D721Med (cell line): Measurements from ENCODE around the gene OR1S2.
"Not testable (repeated sequence)": the region's sequence is repeated elsewhere in the genome, so short reads cannot be mapped to it uniquely, and the experiment has no call there.

Experiments used
- DNase-seq: peaks from one replicate; pipeline ENCODE4 v3.0.0; 2011; ENCODE audit warnings: low spot score; ENCODE audit not compliant: insufficient read length
- FAIRE-seq: peaks from 2 replicates; lab custom pipeline; 2011; peaks lifted over from hg19 to GRCh38; lab: Jason Lieb, UNC
- TF ChIP-seq, protein P1 (sequence below): IDR thresholded peaks from 2 replicates; pipeline ENCODE4 v1.5.1; 2012; ENCODE audit warnings: mild to moderate bottlenecking, control low read depth; ENCODE audit not compliant: insufficient read depth; ENCODE audit errors: missing control alignments

Gene OR1S2, protein sequence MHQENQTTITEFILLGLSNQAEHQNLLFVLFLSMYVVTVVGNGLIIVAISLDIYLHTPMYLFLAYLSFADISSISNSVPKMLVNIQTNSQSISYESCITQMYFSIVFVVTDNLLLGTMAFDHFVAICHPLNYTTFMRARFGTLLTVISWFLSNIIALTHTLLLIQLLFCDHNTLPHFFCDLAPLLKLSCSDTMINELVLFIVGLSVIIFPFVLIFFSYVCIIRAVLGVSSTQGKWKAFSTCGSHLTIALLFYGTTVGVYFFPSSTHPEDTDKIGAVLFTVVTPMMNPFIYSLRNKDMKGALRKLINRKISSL

DNA sequence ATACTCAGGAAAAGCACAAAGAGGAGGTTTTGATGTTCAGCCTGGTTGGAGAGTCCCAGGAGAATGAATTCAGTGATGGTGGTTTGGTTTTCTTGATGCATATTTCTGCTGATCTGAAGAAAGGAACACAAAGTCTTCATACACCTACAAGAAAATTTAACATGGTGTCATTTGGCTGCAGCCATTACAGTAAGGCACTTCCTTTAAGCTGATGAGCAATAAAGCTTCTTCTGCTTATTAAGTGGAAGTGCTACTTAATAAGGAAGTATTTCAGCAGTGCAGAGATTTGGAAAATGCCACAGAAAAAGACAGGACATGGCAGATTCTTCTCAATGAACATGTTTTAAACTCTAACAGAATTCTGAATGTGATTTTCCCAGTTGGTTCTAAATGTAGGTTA, at the start of gene OR1S2:
OR1S2 (minus strand) TSS at position 101 of the 400 bp plus-strand sequence; CDS start at position 101, 0 bp downstream.
- DNase-seq: no peak
- TF ChIP-seq, protein P1, sequence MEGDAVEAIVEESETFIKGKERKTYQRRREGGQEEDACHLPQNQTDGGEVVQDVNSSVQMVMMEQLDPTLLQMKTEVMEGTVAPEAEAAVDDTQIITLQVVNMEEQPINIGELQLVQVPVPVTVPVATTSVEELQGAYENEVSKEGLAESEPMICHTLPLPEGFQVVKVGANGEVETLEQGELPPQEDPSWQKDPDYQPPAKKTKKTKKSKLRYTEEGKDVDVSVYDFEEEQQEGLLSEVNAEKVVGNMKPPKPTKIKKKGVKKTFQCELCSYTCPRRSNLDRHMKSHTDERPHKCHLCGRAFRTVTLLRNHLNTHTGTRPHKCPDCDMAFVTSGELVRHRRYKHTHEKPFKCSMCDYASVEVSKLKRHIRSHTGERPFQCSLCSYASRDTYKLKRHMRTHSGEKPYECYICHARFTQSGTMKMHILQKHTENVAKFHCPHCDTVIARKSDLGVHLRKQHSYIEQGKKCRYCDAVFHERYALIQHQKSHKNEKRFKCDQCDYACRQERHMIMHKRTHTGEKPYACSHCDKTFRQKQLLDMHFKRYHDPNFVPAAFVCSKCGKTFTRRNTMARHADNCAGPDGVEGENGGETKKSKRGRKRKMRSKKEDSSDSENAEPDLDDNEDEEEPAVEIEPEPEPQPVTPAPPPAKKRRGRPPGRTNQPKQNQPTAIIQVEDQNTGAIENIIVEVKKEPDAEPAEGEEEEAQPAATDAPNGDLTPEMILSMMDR: no peak
- FAIRE-seq: no peak

- TF ChIP-seq, protein P1: no peak
- DNase-seq (no peak), FAIRE-seq (no peak)
Observed at GRCh38 chr11:58243954-58244353, 40.0 kb upstream of the OR1S2 start.

DNA sequence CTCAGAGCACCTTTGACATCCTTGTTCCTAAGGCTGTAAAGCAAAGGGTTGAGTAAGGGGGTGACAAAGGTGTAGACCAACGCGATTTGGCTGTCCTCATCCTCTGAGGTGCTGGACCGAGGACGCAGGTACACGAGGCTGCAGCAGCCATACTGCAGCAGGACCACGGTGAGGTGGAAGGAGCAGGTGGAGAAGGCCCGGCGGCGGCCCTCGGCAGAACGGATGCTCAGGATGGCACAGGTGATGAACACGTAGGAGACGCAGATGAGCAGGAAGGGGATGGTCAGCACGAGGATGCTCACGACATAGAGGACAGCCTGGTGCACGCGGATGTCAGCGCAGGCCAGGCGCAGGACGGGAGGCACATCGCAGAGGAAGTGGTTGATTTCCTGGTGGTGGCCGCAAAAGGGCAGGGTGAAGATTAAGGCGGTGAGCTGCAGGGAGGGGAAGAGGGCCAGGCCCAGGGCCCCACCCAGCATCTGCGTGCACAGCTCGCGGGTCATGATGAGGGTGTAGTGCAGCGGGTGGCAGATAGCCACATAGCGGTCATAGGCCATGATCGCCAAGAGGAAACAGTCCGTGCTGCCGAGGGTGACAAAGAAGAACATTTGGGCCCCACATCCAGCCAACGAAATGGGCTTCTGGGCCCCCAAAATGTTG, 24.1 kb upstream of the OR1S2 start:
- FAIRE-seq (no peak), DNase-seq (no peak)
- TF ChIP-seq, protein P1: no peak

GRCh38 chr11:58222721-58223120, 18.8 kb upstream of the OR1S2 start:
- DNase-seq (no peak), FAIRE-seq (no peak)
- TF ChIP-seq, protein P1: no peak

DNA sequence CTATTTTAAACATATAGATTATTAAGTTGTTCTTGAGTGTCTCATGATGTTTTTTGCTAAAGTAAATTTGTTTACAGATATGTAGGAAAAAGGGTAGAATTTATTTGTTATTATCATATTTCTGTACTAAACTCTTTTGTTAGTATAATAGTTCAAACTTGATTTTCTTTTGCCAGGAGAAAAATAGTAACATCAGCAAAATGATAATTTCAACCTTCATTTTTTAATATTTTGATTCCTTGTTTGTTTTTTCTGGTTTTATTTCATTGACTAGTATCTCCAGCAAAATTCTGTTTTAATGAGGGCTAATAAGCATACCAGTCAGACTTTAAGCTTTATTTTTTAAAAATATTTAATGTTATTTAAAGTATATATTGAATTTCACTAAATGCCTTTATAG, 12.5 kb upstream of the OR1S2 start:
- FAIRE-seq (no peak), DNase-seq (no peak)
- TF ChIP-seq, protein P1: no peak

DNA sequence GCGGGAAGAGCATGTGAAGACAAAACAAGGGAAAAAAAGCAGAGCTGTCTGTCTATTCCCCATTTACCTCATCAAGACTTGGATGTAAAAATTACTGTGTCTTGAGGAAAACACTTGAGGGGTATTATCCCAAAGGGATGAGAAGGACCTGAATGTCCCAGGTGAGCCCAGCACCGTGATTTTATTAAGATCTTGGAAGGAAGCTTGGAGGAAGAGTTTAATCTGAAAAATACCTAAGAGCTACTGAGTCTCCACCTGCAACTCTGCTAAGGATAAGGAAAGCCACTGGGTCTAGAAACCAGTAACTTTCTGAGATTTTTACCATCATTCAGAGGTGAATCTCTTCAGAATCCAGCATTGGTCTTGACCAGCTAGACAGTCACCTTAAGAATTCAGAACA, 8.5 kb upstream of the OR1S2 start, which contains the start of gene OR1S1:
OR1S1 (plus strand) TSS at position 301 of the 400 bp plus-strand sequence.
- DNase-seq, FAIRE-seq: not testable (repeated sequence)

GRCh38 chr11:58199271-58199670, 4.7 kb downstream of the OR1S2 start:
- FAIRE-seq (no peak), DNase-seq (no peak)
- TF ChIP-seq, protein P1: no peak
